GM12865 (cell line): ENCODE measurements around the gene FKBP9.
A peak's percentile ranks its signal among the peaks of the same experiment; 100 is the strongest.

Experiments
- DNase-seq: peaks from one replicate; pipeline ENCODE4 v3.0.0; 2010; ENCODE audit warnings: low read depth
- H3K4me3 ChIP-seq: 2 replicates; pipeline ENCODE4 v1.5.1; 2011; ENCODE audit warnings: mild to moderate bottlenecking, low read depth, low read length, control low read depth
- CTCF ChIP-seq: IDR thresholded peaks from 2 replicates; pipeline ENCODE4 v1.5.1; 2011; ENCODE audit warnings: low read length, control low read depth, low read depth, inconsistent platforms; ENCODE audit not compliant: insufficient read depth; ENCODE audit errors: missing control alignments

Gene FKBP9

GRCh38 chr7:33044401-33044718, 87.1 kb downstream of the FKBP9 start:
- no peak for TF ChIP-seq CTCF
- no peak overlapping the region for H3K4me3 ChIP-seq
- no peak for DNase-seq

- TF ChIP-seq CTCF = no peak
- peak; percentile 29 for DNase-seq
- H3K4me3 ChIP-seq = no peak overlapping the region
These were observed 87.7 kb downstream of the FKBP9 start for GRCh38 chr7:33044986-33045385.

GRCh38 chr7:33048257-33048656, 91.0 kb downstream of the FKBP9 start:
- no peak for TF ChIP-seq CTCF
- no peak for DNase-seq
- no peak overlapping the region for H3K4me3 ChIP-seq

GRCh38 chr7:33048704-33049103, 91.5 kb downstream of the FKBP9 start:
- H3K4me3 ChIP-seq = no peak overlapping the region
- no peak for TF ChIP-seq CTCF
- no peak for DNase-seq

- peak; percentile 48 for TF ChIP-seq CTCF
- DNase-seq = peak; percentile 53
- no peak overlapping the region for H3K4me3 ChIP-seq
These were observed 93.5 kb downstream of the FKBP9 start for GRCh38 chr7:33050535-33051318.

GRCh38 chr7:33053721-33054120, 96.5 kb downstream of the FKBP9 start:
- no peak for DNase-seq
- TF ChIP-seq CTCF = no peak
- no peak overlapping the region for H3K4me3 ChIP-seq
